ENCODE data around the gene TOGARAM1. TPM values are rescaled to one million over a fixed set of nuclear protein-coding genes. Genes with fewer than 3 reads are reported as not detected.

Gene TOGARAM1
- total RNA-seq, 1 experiment from 2014 or later = 15.1 TPM

DNA sequence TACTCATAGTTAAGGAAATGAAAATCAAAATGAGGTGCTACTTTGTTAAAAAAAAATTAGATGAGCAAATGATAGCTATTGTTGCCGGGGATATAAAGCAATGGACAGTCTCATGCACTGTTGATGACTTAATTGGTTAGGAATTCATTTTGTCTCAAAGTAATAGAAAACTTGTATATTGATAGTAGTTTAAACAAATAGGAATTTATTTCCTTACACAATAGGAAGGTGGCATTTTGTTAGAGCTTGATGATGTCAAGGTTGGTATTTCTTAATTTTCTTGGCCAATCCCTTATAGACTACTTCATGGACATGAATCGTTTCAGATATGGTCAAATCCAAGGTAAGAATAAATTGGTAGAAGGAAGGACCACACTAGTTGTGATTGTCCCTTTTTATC is 129.7 kb downstream of the TOGARAM1 start:
- no TSS peak for BruUV-seq (replicated peaks)
- Mint-ChIP-seq H3K4me1 (ENCODE audit: low read depth, unreplicated experiment) (peaks cover 9% of the 10 kb centered on the region), H3K36me3 (ENCODE audit: insufficient read depth, unreplicated experiment) (peaks cover 26% of the 10 kb centered on the region), H3K27ac (ENCODE audit: unreplicated experiment) (no peak overlapping the region), H3K9me3 (ENCODE audit: low read depth, unreplicated experiment) (no peaks in the 10 kb centered on the region), H3K27me3 (ENCODE audit: unreplicated experiment) (no peaks in the 10 kb centered on the region), H3K4me3 (ENCODE audit: low read depth, unreplicated experiment) (no peak overlapping the region)
- CTCF ChIA-PET = no interaction called here
- intact Hi-C loops (cut with micrococcal nuclease; ENCODE audit: unreplicated experiment) = no loop called here
- no peak for DNase-seq
- TF ChIP-seq, protein P1, sequence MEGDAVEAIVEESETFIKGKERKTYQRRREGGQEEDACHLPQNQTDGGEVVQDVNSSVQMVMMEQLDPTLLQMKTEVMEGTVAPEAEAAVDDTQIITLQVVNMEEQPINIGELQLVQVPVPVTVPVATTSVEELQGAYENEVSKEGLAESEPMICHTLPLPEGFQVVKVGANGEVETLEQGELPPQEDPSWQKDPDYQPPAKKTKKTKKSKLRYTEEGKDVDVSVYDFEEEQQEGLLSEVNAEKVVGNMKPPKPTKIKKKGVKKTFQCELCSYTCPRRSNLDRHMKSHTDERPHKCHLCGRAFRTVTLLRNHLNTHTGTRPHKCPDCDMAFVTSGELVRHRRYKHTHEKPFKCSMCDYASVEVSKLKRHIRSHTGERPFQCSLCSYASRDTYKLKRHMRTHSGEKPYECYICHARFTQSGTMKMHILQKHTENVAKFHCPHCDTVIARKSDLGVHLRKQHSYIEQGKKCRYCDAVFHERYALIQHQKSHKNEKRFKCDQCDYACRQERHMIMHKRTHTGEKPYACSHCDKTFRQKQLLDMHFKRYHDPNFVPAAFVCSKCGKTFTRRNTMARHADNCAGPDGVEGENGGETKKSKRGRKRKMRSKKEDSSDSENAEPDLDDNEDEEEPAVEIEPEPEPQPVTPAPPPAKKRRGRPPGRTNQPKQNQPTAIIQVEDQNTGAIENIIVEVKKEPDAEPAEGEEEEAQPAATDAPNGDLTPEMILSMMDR (IDR thresholded peaks at IDR 0.05; ENCODE audit: unreplicated experiment) = no peak

DNA sequence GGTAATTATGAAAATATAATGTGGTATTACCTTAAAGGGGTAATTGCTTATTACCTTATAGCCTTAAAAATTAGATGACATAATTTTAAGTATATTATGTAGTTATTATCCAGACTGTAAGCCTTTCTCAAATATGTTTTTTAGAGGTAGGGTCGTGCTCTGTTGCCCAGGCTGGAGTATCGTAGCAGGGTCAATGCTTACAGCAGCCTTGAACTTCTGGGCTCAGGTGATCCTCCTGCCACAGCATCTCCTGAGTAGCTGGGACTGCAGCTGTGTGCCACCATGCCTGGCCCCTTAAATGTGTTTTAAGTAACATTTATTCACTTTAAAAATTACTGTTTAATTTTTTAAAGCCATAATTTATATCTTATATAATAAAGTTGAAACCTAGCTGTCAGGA is 132.3 kb downstream of the TOGARAM1 start:
- no peak overlapping the region for H3K4me3 Mint-ChIP-seq (ENCODE audit: low read depth, unreplicated experiment)
- intact Hi-C loops (cut with micrococcal nuclease; ENCODE audit: unreplicated experiment) = no loop called here
- TF ChIP-seq, protein P1 (IDR thresholded peaks at IDR 0.05; ENCODE audit: unreplicated experiment) = no peak
- no peak for DNase-seq
- no peaks in the 10 kb centered on the region for H3K9me3 Mint-ChIP-seq (ENCODE audit: low read depth, unreplicated experiment)
- CTCF ChIA-PET = no interaction called here
- H3K27ac Mint-ChIP-seq (ENCODE audit: unreplicated experiment) = no peak overlapping the region
- H3K4me1 Mint-ChIP-seq (ENCODE audit: low read depth, unreplicated experiment) = no peaks in the 10 kb centered on the region
- no peaks in the 10 kb centered on the region for H3K27me3 Mint-ChIP-seq (ENCODE audit: unreplicated experiment)
- no TSS peak for BruUV-seq (replicated peaks)
- H3K36me3 Mint-ChIP-seq (ENCODE audit: insufficient read depth, unreplicated experiment) = peaks cover 36% of the 10 kb centered on the region

DNA sequence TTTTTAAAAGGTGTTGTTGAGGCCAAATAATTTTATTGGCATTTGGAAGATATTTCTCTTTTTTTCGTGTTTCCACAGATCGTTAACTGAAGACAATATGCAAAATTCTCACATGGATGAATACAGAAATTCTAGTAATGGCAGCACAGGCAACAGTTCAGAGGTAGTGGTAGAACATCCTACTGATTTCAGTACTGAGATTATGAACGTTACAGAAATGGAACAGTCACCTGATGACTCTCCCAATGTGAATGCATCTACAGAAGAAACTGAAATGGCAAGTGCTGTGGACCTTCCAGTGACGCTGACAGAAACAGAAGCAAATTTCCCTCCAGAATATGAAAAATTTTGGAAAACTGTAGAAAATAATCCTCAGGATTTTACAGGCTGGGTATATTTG is 133.2 kb downstream of the TOGARAM1 start:
- DNase-seq = no peak
- Mint-ChIP-seq H3K27ac (ENCODE audit: unreplicated experiment) (no peak overlapping the region), H3K9me3 (ENCODE audit: low read depth, unreplicated experiment) (no peaks in the 10 kb centered on the region), H3K27me3 (ENCODE audit: unreplicated experiment) (no peaks in the 10 kb centered on the region), H3K4me3 (ENCODE audit: low read depth, unreplicated experiment) (no peak overlapping the region), H3K4me1 (ENCODE audit: low read depth, unreplicated experiment) (no peaks in the 10 kb centered on the region), H3K36me3 (ENCODE audit: insufficient read depth, unreplicated experiment) (peaks cover 43% of the 10 kb centered on the region)
- TF ChIP-seq, protein P1 (IDR thresholded peaks at IDR 0.05; ENCODE audit: unreplicated experiment) = no peak
- CTCF ChIA-PET = no interaction called here
- BruUV-seq (replicated peaks) = no TSS peak
- intact Hi-C loops (cut with micrococcal nuclease; ENCODE audit: unreplicated experiment) = no loop called here

DNA sequence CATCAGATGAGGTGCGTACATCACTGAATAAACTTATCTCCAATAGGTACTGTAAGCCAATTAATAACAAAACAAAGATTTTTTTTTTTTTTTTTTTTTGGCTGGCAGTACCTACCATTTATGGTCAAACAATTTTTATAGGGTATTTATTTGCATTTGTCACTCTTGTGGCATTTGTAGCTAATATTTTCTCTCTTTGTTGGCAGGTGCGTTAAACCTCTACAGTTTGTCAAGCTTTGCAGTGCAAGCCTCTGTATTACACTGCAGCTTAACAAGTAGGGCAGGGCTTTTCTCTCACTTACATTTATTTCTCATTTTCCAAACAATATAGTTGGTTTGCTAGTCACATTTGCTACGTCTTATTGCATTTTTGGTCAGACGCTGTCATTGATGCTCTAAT is 134.2 kb downstream of the TOGARAM1 start:
- TF ChIP-seq, protein P1 (IDR thresholded peaks at IDR 0.05; ENCODE audit: unreplicated experiment) = no peak
- H3K27me3 Mint-ChIP-seq (ENCODE audit: unreplicated experiment) = no peaks in the 10 kb centered on the region
- BruUV-seq (replicated peaks) = no TSS peak
- H3K4me3 Mint-ChIP-seq (ENCODE audit: low read depth, unreplicated experiment) = no peak overlapping the region
- H3K4me1 Mint-ChIP-seq (ENCODE audit: low read depth, unreplicated experiment) = no peaks in the 10 kb centered on the region
- intact Hi-C loops (cut with micrococcal nuclease; ENCODE audit: unreplicated experiment) = no loop called here
- peaks cover 43% of the 10 kb centered on the region for H3K36me3 Mint-ChIP-seq (ENCODE audit: insufficient read depth, unreplicated experiment)
- H3K9me3 Mint-ChIP-seq (ENCODE audit: low read depth, unreplicated experiment) = no peaks in the 10 kb centered on the region
- CTCF ChIA-PET = no interaction called here
- H3K27ac Mint-ChIP-seq (ENCODE audit: unreplicated experiment) = no peak overlapping the region
- no peak for DNase-seq

DNA sequence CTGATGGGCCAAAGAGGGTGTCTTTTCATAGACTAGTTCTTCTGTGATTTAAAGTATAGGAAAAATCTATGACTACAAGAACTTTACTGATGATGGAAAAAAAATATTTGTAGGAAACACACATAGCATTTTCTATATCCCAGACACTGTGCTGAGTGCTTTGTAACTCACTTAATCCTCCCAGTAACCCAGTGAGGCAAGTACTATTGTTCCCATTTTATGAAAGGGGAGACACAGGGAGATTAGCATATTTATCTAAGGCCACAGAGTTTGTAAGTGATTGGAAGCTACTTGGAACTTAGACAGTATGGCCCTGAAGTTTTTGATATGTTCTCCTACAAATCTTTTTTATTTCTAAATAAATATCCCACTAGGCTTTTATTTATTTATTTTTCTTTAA is 141.8 kb downstream of the TOGARAM1 start:
- no peaks in the 10 kb centered on the region for H3K9me3 Mint-ChIP-seq (ENCODE audit: low read depth, unreplicated experiment)
- DNase-seq = no peak
- H3K27ac Mint-ChIP-seq (ENCODE audit: unreplicated experiment) = no peak overlapping the region
- BruUV-seq (replicated peaks) = no TSS peak
- H3K4me3 Mint-ChIP-seq (ENCODE audit: low read depth, unreplicated experiment) = no peak overlapping the region
- H3K27me3 Mint-ChIP-seq (ENCODE audit: unreplicated experiment) = no peaks in the 10 kb centered on the region
- TF ChIP-seq, protein P1 (IDR thresholded peaks at IDR 0.05; ENCODE audit: unreplicated experiment) = no peak
- H3K36me3 Mint-ChIP-seq (ENCODE audit: insufficient read depth, unreplicated experiment) = peaks cover 28% of the 10 kb centered on the region
- CTCF ChIA-PET = no interaction called here
- no peaks in the 10 kb centered on the region for H3K4me1 Mint-ChIP-seq (ENCODE audit: low read depth, unreplicated experiment)
- intact Hi-C loops (cut with micrococcal nuclease; ENCODE audit: unreplicated experiment) = no loop called here

Data from Calu3 (cell line).